Bronchial epithelial cell (primary cell): ENCODE results near the gene TMEM256. TPM values are rescaled to one million over a fixed set of nuclear protein-coding genes. Genes with fewer than 3 reads are reported as not detected.

ENCODE experiments used
- DNase-seq: peaks from one replicate; pipeline ENCODE4 v3.0.0-alpha.2; 2010; ENCODE audit warnings: low read depth
- FAIRE-seq: peaks from 2 replicates; lab custom pipeline; 2011; peaks lifted over from hg19 to GRCh38; lab: Jason Lieb, UNC
- H3K27me3 ChIP-seq: 2 replicates; pipeline ENCODE4 v1.5.1; 2011; ENCODE audit warnings: low read length; ENCODE audit not compliant: control insufficient read depth, insufficient read depth
- H3K36me3 ChIP-seq: 2 replicates; pipeline ENCODE4 v1.5.1; 2011; ENCODE audit warnings: low read length; ENCODE audit not compliant: control insufficient read depth, insufficient read depth
- H3K4me3 ChIP-seq: 2 replicates; pipeline ENCODE4 v1.5.1; 2011; ENCODE audit warnings: mild to moderate bottlenecking, low read depth, low read length, control low read depth
- total RNA-seq: library from RNA; depleted of rRNA; stranded (reverse); fragments of >200 nt; gene quantifications from 2 replicates; pipeline ENCODE4 v1.2.1, GENCODE V29; 2014
- TF ChIP-seq, protein P1 (sequence below): IDR thresholded peaks from 2 replicates; pipeline ENCODE4 v1.5.1; 2011; ENCODE audit warnings: mild to moderate bottlenecking, moderate library complexity, low read length, control low read depth, inconsistent platforms; ENCODE audit not compliant: insufficient read depth, severe bottlenecking

The TMEM256 gene
- total RNA-seq, 1 donor from 2014 or later = 40.3 TPM

DNA sequence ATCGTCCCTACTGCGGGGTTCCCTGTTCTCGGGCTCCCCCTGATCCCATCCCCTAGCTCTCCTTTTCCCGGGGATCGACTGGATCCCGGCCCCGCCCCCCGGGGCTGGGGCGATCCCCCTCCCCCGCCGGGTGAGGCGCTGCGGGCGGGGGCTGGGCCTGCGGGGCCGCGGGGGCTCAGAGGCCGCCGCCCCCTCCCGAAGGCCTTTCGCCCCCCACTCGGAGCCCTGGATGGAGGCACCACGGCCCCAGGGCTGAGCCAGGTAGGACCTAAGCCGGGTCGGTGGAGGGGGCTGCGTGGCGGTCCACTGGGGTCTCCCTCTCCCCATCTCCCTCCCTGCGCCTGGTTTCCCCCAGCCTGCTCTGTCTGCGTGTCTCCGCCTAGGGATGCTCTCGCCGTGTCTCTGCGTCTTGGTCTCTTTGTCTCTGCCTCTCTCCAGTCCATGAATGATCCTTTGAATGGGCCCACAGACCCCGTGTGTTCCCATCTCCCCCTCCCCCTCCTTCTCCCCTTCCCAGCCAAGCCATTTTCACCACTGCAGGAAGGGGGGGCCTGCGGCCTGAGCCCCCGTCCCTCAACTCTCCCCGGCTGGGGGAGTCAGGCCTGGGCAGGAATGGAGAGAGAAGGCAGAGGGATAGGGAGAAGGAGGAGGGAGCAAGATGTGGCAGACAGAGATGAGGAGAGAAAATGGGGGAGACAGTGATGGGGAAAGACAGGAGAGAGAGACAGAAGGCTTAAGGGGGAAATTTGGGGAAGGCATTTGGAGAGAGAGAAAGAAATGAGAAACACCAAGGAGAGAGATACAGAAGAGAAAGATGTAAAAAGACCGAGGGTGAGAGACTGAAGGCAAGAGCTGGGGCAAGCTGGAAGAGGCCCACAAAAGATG lies 1.7 kb upstream of the TMEM256 start:
- Histone ChIP-seq H3K4me3 (peak overlapping the region; percentile 74), H3K27me3 (no peaks in the 10 kb centered on the region), H3K36me3 (no peaks in the 10 kb centered on the region)
- no peak for DNase-seq
- TF ChIP-seq, protein P1, sequence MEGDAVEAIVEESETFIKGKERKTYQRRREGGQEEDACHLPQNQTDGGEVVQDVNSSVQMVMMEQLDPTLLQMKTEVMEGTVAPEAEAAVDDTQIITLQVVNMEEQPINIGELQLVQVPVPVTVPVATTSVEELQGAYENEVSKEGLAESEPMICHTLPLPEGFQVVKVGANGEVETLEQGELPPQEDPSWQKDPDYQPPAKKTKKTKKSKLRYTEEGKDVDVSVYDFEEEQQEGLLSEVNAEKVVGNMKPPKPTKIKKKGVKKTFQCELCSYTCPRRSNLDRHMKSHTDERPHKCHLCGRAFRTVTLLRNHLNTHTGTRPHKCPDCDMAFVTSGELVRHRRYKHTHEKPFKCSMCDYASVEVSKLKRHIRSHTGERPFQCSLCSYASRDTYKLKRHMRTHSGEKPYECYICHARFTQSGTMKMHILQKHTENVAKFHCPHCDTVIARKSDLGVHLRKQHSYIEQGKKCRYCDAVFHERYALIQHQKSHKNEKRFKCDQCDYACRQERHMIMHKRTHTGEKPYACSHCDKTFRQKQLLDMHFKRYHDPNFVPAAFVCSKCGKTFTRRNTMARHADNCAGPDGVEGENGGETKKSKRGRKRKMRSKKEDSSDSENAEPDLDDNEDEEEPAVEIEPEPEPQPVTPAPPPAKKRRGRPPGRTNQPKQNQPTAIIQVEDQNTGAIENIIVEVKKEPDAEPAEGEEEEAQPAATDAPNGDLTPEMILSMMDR = no peak
- no peak for FAIRE-seq

DNA sequence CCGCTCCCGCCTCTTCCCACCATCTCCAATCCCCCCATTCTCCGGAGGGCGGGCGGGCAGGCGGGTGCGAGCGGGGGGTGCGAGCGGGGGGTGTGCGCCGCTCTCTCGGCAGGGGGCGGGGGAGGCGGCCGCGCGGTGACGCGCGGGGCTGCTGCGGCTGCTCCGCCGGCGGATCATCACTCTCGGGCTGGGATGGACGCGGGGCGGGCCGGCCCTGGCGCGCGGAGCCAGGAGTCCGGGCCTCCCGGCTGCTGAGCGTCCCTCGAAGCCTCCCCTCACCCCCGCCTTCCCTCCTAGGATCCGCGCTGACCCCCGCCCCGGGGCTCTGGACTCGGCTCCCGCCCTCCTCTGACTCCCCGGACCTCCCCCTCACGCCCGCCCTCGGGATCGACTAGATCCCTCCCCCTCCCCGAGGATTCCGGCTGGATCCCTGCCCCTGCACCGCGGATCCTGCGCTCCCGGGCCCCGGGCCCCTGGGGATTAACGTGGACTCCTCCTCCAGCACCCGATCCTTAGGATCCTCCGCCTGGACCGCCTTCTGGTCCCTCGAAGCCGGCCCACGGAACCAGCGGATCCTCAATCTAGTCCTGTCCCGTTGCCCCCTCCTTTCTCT lies 946 bp upstream of the TMEM256 start:
- H3K36me3 ChIP-seq = no peaks in the 10 kb centered on the region
- TF ChIP-seq, protein P1 = no peak
- FAIRE-seq = no peak
- no peak for DNase-seq
- H3K4me3 ChIP-seq = peak overlapping the region; percentile 74
- H3K27me3 ChIP-seq = no peaks in the 10 kb centered on the region

DNA sequence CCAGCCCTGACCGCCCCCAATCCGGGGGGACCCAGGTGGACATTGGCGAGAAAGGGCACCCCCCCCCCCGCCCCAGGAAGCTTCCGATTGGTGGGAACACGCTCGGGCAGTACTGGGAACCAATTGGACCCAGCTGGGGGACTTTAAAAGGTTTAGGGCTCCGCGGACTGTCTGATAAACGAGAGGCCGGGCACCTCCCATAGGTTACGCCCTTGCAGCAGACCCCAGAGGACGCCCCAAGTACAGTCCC lies 245 bp downstream of the TMEM256 start:
- DNase-seq (no peak), FAIRE-seq (no peak)
- Histone ChIP-seq H3K36me3 (no peaks in the 10 kb centered on the region), H3K4me3 (peak overlapping the region; percentile 74), H3K27me3 (no peaks in the 10 kb centered on the region)
- TF ChIP-seq, protein P1 = no peak

DNA sequence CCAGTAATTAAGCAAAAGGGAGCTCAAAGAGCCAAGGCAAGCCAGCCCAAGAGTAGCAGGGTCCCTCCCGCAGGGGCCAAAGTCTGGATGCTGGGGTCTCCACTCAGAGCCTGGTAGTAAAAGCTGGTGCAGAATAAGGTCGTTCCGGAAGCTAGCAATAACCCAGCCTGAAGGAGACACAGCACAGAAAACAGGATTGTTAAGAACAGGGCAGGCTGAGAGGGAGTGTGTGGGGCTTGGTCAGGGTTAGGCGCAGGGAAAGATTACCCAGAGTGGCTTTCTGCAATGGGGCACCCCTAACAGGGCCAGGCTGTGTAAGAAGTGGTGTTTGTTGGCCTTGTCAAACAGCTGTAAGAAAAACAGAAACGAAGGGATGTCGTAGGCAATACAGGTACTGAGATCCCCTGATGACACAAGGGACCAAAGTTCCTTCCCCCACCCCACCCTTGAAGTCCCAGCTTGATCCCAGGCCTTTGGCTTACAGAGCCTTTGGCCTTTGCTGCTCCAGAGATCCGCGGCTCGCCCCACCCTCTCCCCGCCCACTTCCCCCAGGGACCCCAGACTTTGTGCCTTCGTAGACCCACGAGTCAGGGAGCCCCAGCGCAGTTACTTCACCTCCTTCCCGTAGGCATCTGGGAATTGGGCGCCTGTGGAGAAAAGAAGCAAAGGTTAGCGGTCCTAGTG lies 712 bp downstream of the TMEM256 start:
- FAIRE-seq (peak; percentile 52), DNase-seq (no peak)
- H3K36me3 ChIP-seq = no peaks in the 10 kb centered on the region
- TF ChIP-seq, protein P1 = no peak
- H3K4me3 ChIP-seq = peak overlapping the region; percentile 74
- H3K27me3 ChIP-seq = no peaks in the 10 kb centered on the region

DNA sequence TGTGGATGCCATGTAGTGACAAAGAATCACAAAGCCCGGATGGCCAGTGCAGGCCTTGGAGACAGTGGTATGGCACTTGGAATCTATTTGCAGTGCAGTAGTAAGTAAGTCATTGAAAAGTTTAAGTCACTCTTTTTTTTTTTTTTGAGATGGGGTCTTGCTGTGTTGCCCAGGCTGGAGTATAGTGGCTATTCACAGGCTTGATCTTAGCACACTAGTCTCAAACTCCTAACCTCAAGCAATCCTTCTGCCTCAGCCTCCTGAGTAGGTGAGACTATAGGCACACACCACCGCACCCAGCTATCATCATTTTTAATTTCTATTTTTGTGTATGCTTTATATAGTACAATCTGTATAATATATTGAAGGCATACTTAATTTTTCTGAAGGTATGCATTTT lies 5.3 kb downstream of the TMEM256 start:
- TF ChIP-seq, protein P1 = no peak
- FAIRE-seq (no peak), DNase-seq (no peak)
- Histone ChIP-seq H3K36me3 (no peaks in the 10 kb centered on the region), H3K4me3 (no peak overlapping the region), H3K27me3 (no peaks in the 10 kb centered on the region)
